ENCODE measurements around the gene INAFM2. TPM values are rescaled to one million over a fixed set of nuclear protein-coding genes. Genes with fewer than 3 reads are reported as not detected.

Gene INAFM2
- total RNA-seq, 4 donors from 2014 or later: 39.0 to 41.3 (median 40.7) TPM

DNA sequence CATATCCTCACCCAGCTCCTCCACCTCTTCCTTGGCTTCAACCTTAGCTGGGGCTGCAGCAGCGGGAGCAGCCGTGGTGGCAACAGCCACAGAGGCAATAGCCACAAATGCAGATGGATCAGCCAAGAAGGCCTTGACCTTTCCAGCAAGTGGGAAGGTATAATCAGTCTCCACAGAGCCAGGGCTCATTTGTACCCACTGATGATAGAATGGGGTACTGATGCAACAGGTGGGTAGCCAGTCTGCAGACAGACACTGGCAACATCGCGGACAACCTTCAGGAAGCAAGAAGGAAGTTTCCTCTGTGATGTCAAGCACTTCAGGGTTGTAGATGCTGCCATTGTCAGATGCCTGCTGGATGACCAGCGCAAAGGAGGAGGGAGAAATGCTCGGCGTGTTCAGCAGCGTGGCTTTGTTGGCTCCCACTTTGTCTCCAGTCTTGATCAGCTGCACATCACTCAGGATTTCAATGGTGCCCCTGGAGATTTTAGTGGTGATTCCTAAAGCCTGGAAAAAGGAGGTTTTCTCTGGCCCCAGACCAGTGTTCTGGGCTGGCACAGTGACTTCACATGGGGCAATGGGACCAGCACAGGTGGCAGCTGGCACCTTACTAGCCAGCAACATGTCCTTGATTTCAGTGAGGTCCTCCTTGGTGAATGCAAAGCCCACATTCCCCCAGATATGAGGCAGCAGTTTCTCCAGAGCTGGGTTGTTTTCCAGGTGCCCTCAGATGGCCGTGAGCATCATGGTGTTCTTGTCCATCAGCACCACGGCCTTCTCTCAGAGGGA, 10.9 kb upstream of the INAFM2 start:
- TF ChIP-seq, protein P1, sequence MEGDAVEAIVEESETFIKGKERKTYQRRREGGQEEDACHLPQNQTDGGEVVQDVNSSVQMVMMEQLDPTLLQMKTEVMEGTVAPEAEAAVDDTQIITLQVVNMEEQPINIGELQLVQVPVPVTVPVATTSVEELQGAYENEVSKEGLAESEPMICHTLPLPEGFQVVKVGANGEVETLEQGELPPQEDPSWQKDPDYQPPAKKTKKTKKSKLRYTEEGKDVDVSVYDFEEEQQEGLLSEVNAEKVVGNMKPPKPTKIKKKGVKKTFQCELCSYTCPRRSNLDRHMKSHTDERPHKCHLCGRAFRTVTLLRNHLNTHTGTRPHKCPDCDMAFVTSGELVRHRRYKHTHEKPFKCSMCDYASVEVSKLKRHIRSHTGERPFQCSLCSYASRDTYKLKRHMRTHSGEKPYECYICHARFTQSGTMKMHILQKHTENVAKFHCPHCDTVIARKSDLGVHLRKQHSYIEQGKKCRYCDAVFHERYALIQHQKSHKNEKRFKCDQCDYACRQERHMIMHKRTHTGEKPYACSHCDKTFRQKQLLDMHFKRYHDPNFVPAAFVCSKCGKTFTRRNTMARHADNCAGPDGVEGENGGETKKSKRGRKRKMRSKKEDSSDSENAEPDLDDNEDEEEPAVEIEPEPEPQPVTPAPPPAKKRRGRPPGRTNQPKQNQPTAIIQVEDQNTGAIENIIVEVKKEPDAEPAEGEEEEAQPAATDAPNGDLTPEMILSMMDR (IDR thresholded peaks at IDR 0.05): no peak
- TF ChIP-seq POLR2AphosphoS5 (IDR thresholded peaks at IDR 0.05) (no peak), POLR2A (IDR thresholded peaks at IDR 0.05; ENCODE audit: low read depth) (no peak), EP300 (IDR thresholded peaks at IDR 0.05) (no peak)
- 86% methylated on average over 6 of the region's 10 CpGs for whole genome bisulfite sequencing
- Histone ChIP-seq H3K27me3 (peaks cover 0 to 4% (median 0%) of the 10 kb centered on the region in 4 donors), H3K27ac (replicated peaks in 1 of 4) (no peak overlapping the region), H3K36me3 (no peaks in the 10 kb centered on the region), H3K4me3 (no peak overlapping the region), H3K9me3 (no peaks in the 10 kb centered on the region), H3K4me1 (peaks cover 0 to 20% (median 13%) of the 10 kb centered on the region in 4 donors)
- no peak for DNase-seq (ENCODE audit: extremely low spot score)
- intact Hi-C loops (cut with DNase I): no loop called here

DNA sequence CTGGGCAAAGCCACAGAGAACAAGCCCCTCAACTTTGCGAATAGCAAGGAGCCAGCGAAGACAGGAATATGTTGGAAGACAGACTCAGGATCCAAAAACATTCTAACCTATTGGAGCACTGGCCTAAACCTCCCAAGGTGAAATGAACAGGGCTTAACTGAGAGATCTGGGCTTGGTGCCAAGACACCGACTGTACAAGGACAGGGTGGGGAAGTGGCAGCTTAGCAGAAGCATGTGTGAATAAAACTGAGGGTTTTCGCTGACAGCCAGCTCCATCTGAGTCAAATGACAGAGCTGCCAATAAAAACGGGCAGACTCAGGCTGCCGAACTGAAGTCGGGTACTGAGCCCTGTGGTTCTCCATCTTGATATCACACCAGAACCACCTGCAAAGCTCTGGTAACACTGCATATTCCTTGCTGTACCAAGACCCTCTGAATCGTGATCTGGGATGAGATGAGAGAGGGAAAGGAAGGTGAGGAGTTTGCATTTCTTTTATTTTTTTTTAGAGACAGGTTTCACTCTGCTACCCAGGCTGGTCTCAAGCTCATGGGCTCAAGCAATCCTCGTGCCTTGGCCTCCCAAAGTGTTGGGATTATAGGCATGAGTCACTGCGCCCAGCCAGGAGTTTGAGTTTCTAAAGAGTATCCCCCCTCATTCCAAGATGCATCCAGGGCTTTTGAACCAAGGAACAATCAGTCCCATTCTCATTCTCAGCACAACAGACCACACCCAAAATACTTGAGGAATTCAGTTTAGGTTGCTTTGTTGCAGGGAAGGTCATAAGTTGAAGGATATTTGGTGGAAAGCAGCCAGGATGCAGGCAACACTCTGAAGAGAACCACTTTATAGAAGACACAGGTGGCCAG, 9.7 kb upstream of the INAFM2 start:
- Histone ChIP-seq H3K36me3 (no peaks in the 10 kb centered on the region), H3K27ac (replicated peaks in 1 of 4) (no peak overlapping the region), H3K9me3 (no peaks in the 10 kb centered on the region), H3K4me1 (peaks cover 0 to 17% (median 10%) of the 10 kb centered on the region in 4 donors), H3K4me3 (no peak overlapping the region), H3K27me3 (peaks cover 0 to 4% (median 0%) of the 10 kb centered on the region in 4 donors)
- 41% methylated on average over 10 of the region's 10 CpGs for WGBS
- DNase-seq (ENCODE audit: extremely low spot score): no peak
- intact Hi-C loops (cut with DNase I): no loop called here
- no peak for TF ChIP-seq POLR2AphosphoS5 (IDR thresholded peaks at IDR 0.05)
- no peak for TF ChIP-seq POLR2A (IDR thresholded peaks at IDR 0.05; ENCODE audit: low read depth)
- no peak for TF ChIP-seq EP300 (IDR thresholded peaks at IDR 0.05)
- TF ChIP-seq, protein P1 (IDR thresholded peaks at IDR 0.05): no peak

DNA sequence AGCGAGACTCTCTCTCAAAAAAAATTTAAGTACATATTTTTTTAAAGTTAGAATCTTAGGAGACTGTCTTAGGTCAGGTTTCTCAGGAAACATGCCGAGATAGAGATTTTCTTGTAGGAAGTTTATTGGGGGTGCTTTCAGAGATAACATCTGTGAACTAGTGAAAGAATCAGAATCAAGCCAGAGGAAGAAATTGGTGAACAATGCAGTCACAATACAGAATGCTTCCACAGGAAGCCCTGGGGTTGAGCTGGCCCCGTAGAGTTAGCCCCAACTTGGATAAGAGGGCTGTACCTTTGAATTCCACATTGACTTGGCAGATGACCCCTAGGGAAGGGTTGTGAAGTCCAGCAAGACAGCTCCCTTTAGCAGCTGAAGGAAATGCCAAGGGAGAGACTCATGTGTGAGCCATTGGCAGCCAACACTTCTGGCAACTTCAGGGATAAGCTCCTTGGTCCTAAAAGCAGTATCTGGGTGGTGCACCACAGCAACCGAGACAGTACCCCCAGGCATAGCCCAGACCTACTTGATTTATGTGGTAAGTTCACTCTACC, 8.7 kb upstream of the INAFM2 start:
- intact Hi-C loops (cut with DNase I): loop anchor here (5.0 kb wide), 1 partner anchor 32 kb away; the partner anchor contains the start of gene ANKRD63

DNA sequence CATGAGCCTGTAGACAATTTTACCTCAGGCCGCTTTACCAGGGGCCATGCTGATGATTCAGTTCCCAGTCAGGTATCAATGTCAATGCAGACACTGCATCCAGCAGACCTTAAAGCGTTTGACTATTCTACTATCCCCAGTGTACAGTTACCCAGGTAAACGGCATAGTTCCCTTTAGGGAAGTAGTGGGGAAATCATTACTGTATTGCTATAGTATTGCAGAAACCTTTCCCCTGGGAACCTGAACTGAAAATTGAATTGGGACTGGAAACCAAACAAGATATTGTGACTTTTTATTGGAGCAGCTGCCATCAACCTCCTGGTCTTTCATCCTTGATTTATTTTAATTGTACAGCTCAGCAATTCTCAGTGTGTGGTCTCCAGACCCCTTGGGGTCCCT, 6.6 kb upstream of the INAFM2 start:
- TF ChIP-seq EP300 (IDR thresholded peaks at IDR 0.05): no peak
- no peak for TF ChIP-seq POLR2AphosphoS5 (IDR thresholded peaks at IDR 0.05)
- no peak for TF ChIP-seq POLR2A (IDR thresholded peaks at IDR 0.05; ENCODE audit: low read depth)
- TF ChIP-seq, protein P1 (IDR thresholded peaks at IDR 0.05): no peak
- Histone ChIP-seq H3K27me3 (no peaks in the 10 kb centered on the region), H3K27ac (replicated peaks in 1 of 4) (no peak overlapping the region), H3K9me3 (no peaks in the 10 kb centered on the region), H3K4me3 (no peak overlapping the region), H3K4me1 (peaks cover 0 to 26% (median 21%) of the 10 kb centered on the region in 4 donors), H3K36me3 (no peaks in the 10 kb centered on the region)
- DNase-seq (ENCODE audit: extremely low spot score): no peak
- intact Hi-C loops (cut with DNase I): loop anchor here (5.0 kb wide), 1 partner anchor 35 kb away; the partner anchor contains the start of gene ANKRD63
- 88% methylated on average over 3 of the region's 3 CpGs for WGBS

More for the DNA sequence above, 8.7 kb upstream of the INAFM2 start:
- H3K27ac ChIP-seq (replicated peaks in 1 of 4): no peak overlapping the region
- no peaks in the 10 kb centered on the region for H3K9me3 ChIP-seq
- H3K27me3 ChIP-seq: peaks cover 0 to 4% (median 0%) of the 10 kb centered on the region in 4 donors
- peaks cover 0 to 11% (median 9%) of the 10 kb centered on the region in 4 donors for H3K4me1 ChIP-seq
- DNase-seq (ENCODE audit: extremely low spot score): no peak
- no peak for TF ChIP-seq POLR2A (IDR thresholded peaks at IDR 0.05; ENCODE audit: low read depth)
- TF ChIP-seq, protein P1 (IDR thresholded peaks at IDR 0.05): no peak
- no peak for TF ChIP-seq EP300 (IDR thresholded peaks at IDR 0.05)
- TF ChIP-seq POLR2AphosphoS5 (IDR thresholded peaks at IDR 0.05): no peak
- no peaks in the 10 kb centered on the region for H3K36me3 ChIP-seq
- WGBS: 83% methylated on average over 4 of the region's 4 CpGs
- H3K4me3 ChIP-seq: no peak overlapping the region

All from esophagus muscularis mucosa (tissue), 4 donors.